Gastroesophageal sphincter (tissue), 4 donors: ENCODE results near the gene AFF3. TPM values are rescaled to one million over a fixed set of nuclear protein-coding genes. Genes with fewer than 3 reads are reported as not detected.
"Not testable (repeated sequence)": the region's sequence is repeated elsewhere in the genome, so short reads cannot be mapped to it uniquely, and the experiment has no call there.

Source experiments
- ATAC-seq: fragments of 150-250 bp; one replicate; pipeline ENCODE4 v1.9.1; 2016; ENCODE audit warnings: mild to moderate bottlenecking, moderate library complexity
- H3K27ac ChIP-seq, 4 donors: fragments of 200-600 bp; sonication (generic) in 3 of 4; 1 replicate in 3 of 4; 2 replicates in 1 of 4; pipeline ENCODE4 v1.5.1; 2016 to 2019
- H3K27me3 ChIP-seq: fragments of 200-600 bp; sonication (generic); one replicate; pipeline ENCODE4 v1.5.1; 2019
- H3K36me3 ChIP-seq, 2 donors: fragments of 200-600 bp; sonication (generic); one replicate each; pipeline ENCODE4 v1.5.1; 2019; ENCODE audit warnings: control low read depth in 1 of 2
- H3K4me1 ChIP-seq, 3 donors: fragments of 200-600 bp; sonication (generic); 1 replicate in 2 of 3; 2 replicates in 1 of 3; pipeline ENCODE4 v1.5.1; 2016 to 2019; ENCODE audit warnings: control low read depth in 2 of 3
- H3K4me3 ChIP-seq, 2 donors: fragments of 200-600 bp; sonication (generic); one replicate each; pipeline ENCODE4 v1.5.1; 2019; ENCODE audit warnings: mild to moderate bottlenecking in 1 of 2, moderate library complexity in 1 of 2
- H3K9me3 ChIP-seq, 3 donors: fragments of 200-600 bp; sonication (generic); one replicate each; pipeline ENCODE4 v1.5.1; 2017 to 2019; ENCODE audit warnings: control low read depth in 2 of 3
- EP300 ChIP-seq: sonication (generic); formaldehyde crosslinking; IDR thresholded peaks from one replicate; pipeline ENCODE4 v1.6.1; 2017; ENCODE audit warnings: antibody characterized with exemption, mild to moderate bottlenecking
- POLR2A ChIP-seq, 2 donors: fragments of 450-650 bp; IDR thresholded peaks; one replicate each; pipeline ENCODE4 v1.6.1; 2017; ENCODE audit warnings: antibody characterized with exemption in 2 of 2, mild to moderate bottlenecking in 2 of 2, moderate library complexity in 1 of 2
- POLR2AphosphoS5 ChIP-seq: sonication (generic); formaldehyde crosslinking; IDR thresholded peaks from one replicate; pipeline ENCODE4 v1.6.1; 2017; ENCODE audit warnings: antibody characterized with exemption
- WGBS, 2 donors: methylation state at CpG; one replicate each; pipeline ENCODE4 v1.1.5; 2018; ENCODE audit warnings: low coverage in 1 of 2; 5-methylcytosine and 5-hydroxymethylcytosine counted together
- total RNA-seq, 4 donors: library from RNA; depleted of rRNA; stranded (reverse); fragments of >200 nt; gene quantifications; one replicate each; pipeline ENCODE4 v1.1.0, GENCODE V29; 2016
- TF ChIP-seq, protein P1 (sequence below), 4 experiments: fragments of 200-600 bp in 2 of 4; fragments of 450-650 bp in 2 of 4; sonication (generic) in 1 of 4; IDR thresholded peaks; one replicate each; pipeline ENCODE4 v1.5.1; 2017 to 2019; ENCODE audit warnings: antibody characterized with exemption in 4 of 4, mild to moderate bottlenecking in 2 of 4, moderate library complexity in 2 of 4

The AFF3 gene
- total RNA-seq, 4 donors from 2014 or later, result 15.4 to 74.8 (median 37.7) TPM

- 83 to 87% methylated on average over 5 to 6 of the region's 6 CpGs for WGBS, 2 donors
- ATAC-seq, result no peak
- Histone ChIP-seq H3K27ac (no peak overlapping the region), H3K27me3 (no peaks in the 10 kb centered on the region), H3K4me1 (peaks cover 4 to 30% (median 5%) of the 10 kb centered on the region in 3 donors), H3K4me3 (no peak overlapping the region), H3K9me3 (no peaks in the 10 kb centered on the region), H3K36me3 (no peaks in the 10 kb centered on the region)
- TF ChIP-seq, protein P1, sequence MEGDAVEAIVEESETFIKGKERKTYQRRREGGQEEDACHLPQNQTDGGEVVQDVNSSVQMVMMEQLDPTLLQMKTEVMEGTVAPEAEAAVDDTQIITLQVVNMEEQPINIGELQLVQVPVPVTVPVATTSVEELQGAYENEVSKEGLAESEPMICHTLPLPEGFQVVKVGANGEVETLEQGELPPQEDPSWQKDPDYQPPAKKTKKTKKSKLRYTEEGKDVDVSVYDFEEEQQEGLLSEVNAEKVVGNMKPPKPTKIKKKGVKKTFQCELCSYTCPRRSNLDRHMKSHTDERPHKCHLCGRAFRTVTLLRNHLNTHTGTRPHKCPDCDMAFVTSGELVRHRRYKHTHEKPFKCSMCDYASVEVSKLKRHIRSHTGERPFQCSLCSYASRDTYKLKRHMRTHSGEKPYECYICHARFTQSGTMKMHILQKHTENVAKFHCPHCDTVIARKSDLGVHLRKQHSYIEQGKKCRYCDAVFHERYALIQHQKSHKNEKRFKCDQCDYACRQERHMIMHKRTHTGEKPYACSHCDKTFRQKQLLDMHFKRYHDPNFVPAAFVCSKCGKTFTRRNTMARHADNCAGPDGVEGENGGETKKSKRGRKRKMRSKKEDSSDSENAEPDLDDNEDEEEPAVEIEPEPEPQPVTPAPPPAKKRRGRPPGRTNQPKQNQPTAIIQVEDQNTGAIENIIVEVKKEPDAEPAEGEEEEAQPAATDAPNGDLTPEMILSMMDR (IDR thresholded peaks at IDR 0.05), result no peak
- TF ChIP-seq POLR2AphosphoS5 (no peak), EP300 (no peak)
Observed at GRCh38 chr2:100109986-100110613, 32.3 kb downstream of the AFF3 start.

DNA sequence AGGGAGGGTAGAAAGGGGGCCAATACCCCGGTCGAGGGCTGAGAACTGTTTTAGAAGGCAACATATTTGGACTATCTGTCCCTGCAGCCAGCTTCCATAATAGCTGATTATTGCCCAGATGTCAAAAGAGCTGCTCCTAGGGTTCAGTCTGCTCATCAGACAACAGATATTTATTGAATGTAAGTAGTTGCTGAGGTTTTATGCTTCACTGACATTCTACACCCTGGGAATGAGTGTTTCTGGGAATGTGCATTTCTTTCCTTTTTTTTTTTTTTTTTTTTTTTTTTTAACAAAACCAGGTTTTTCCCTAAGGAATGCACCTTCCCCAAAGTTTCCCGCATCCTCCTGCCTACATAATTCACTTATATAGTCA is 33.8 kb downstream of the AFF3 start:
- ATAC-seq, H3K4me3 ChIP-seq, H3K36me3 ChIP-seq, H3K27ac ChIP-seq, H3K27me3 ChIP-seq, H3K9me3 ChIP-seq: not testable (repeated sequence)
- whole genome bisulfite sequencing, 2 donors, result 29 to 83% methylated on average over 2 of the region's 3 CpGs
- peaks cover 4 to 32% (median 5%) of the 10 kb centered on the region in 3 donors for H3K4me1 ChIP-seq

DNA sequence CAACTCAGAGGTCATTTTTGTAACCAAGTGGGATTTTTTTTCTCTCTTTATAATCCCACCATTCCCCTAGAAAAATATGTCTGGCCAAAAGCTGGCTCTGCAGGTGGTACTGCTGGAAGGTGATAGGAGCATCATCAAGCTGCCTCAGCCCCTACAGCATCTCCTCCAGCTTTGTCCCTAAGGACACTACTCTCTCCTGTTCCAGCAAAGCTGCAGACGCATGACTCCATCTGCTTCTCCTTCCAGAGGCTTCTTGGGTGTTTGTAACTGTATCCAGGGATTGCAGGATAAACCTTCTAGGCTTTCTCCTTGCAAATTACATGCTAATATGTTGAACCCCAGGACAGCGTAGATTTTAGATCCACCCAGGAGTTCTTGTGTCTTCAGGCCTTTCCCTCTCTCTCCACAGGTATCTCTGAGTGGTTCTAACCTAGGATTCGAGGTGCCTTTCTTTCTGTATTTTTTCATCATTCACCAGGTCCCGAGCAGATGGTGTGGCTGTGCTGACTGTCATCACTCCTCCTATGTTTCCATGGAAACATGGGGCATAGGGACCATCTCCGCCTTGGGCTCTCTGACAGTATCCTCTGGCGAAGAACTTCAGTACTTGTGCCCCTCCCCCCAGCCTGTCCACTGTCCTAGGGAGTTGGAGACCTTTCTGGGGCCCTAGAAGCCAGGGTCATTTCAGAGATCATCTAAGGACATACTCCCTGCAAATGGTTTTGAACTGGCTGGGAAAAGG is 34.3 kb downstream of the AFF3 start:
- Histone ChIP-seq H3K27ac (peak overlapping the region in 2 of 4 donors; percentile 85 to 92), H3K4me3 (no peak overlapping the region), H3K9me3 (no peaks in the 10 kb centered on the region), H3K36me3 (no peaks in the 10 kb centered on the region), H3K4me1 (peaks cover 4 to 32% (median 5%) of the 10 kb centered on the region in 3 donors), H3K27me3 (no peaks in the 10 kb centered on the region)
- WGBS, 2 donors, result 77 to 89% methylated on average over 2 to 5 of the region's 6 CpGs
- ATAC-seq, result no peak
- no peak for TF ChIP-seq POLR2A (IDR thresholded peaks at IDR 0.05)
- TF ChIP-seq, protein P1 (IDR thresholded peaks at IDR 0.05), result no peak
- no peak for TF ChIP-seq POLR2AphosphoS5
- no peak for TF ChIP-seq EP300

DNA sequence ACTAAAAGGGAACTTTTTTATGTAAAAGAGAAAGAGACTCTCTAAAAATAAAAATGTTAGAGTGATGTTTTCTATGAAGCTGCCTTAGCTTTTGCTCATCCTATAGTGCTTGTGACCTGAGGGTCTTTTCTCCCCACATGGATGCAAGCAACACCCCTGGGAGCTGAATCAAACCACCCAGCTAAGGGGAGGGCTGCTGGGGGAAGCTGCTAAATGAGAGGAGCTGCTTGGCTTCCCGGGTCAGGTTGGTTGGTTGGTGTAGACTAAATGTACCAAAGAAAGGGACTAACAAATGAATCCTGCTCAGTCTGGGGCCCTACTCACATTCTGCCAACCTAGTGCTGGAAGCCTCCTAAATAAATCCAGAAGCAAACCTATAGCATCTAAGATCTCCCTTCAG is 35.0 kb downstream of the AFF3 start:
- 50 to 75% methylated on average over 1 of the region's 1 CpG for WGBS, 2 donors
- Histone ChIP-seq H3K27me3 (no peaks in the 10 kb centered on the region), H3K4me3 (no peak overlapping the region), H3K9me3 (no peaks in the 10 kb centered on the region), H3K36me3 (no peaks in the 10 kb centered on the region), H3K4me1 (peaks cover 4 to 32% (median 5%) of the 10 kb centered on the region in 3 donors), H3K27ac (peak overlapping the region in 2 of 4 donors; percentile 85 to 92)
- no peak for ATAC-seq
- TF ChIP-seq EP300 (no peak), POLR2AphosphoS5 (no peak)
- TF ChIP-seq, protein P1 (IDR thresholded peaks at IDR 0.05), result no peak

- TF ChIP-seq POLR2AphosphoS5, result peak; percentile 75
- TF ChIP-seq EP300, result no peak
- H3K4me1 ChIP-seq, result peaks cover 4 to 32% (median 5%) of the 10 kb centered on the region in 3 donors
- H3K36me3 ChIP-seq, result no peaks in the 10 kb centered on the region
- no peaks in the 10 kb centered on the region for H3K27me3 ChIP-seq
- H3K27ac ChIP-seq, result peak overlapping the region; percentile 51 to 92 (median 76)
- peak overlapping the region in 1 of 2 donors; percentile 78 for H3K4me3 ChIP-seq
- WGBS, 2 donors, result 49% methylated on average over 7 of the region's 9 CpGs; no CpG with 5 or more reads in 1 of the 2 donors
- no peaks in the 10 kb centered on the region for H3K9me3 ChIP-seq
- peak; percentile 68 for ATAC-seq
Observed at GRCh38 chr2:100106460-100106859, 35.9 kb downstream of the AFF3 start.

- no peak for ATAC-seq
- Histone ChIP-seq H3K4me1 (peaks cover 4 to 32% (median 5%) of the 10 kb centered on the region in 3 donors), H3K9me3 (no peaks in the 10 kb centered on the region), H3K4me3 (peak overlapping the region; percentile 60 to 78), H3K27me3 (no peaks in the 10 kb centered on the region), H3K36me3 (no peaks in the 10 kb centered on the region), H3K27ac (peak overlapping the region; percentile 51 to 92 (median 87))
- peak; percentile 51 for TF ChIP-seq POLR2AphosphoS5
- no peak for TF ChIP-seq EP300
- WGBS, 2 donors, result 16 to 18% methylated on average over 8 of the region's 12 CpGs
Observed at GRCh38 chr2:100105678-100106054, 36.7 kb downstream of the AFF3 start.
